ENCODE data around the gene PRELP.
"Not testable (repeated sequence)": the region's sequence is repeated elsewhere in the genome, so short reads cannot be mapped to it uniquely, and the experiment has no call there.

The PRELP gene

DNA sequence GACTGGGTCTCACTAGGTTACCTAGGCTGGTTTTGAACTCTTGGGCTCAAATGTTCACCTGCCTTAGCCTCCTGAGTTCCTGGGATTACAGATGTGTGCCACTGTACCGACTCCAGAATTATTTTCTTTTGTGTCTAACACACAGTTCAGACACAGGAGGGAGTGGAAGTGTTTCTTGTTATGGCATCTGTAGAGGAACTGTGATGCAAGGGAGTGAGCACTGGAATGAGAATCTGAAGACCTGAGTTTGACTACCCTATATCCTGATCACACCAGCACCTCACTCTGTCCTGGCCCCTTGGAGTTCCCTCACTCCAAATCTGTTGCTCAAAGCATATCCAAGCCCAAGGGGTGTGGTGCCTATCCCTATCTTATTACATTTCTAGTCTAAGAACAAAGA lies 33.5 kb downstream of the PRELP start:
- no peak for DNase-seq

- no peak for DNase-seq
Measured at GRCh38 chr1:203511513-203511912, 35.9 kb downstream of the PRELP start.

DNA sequence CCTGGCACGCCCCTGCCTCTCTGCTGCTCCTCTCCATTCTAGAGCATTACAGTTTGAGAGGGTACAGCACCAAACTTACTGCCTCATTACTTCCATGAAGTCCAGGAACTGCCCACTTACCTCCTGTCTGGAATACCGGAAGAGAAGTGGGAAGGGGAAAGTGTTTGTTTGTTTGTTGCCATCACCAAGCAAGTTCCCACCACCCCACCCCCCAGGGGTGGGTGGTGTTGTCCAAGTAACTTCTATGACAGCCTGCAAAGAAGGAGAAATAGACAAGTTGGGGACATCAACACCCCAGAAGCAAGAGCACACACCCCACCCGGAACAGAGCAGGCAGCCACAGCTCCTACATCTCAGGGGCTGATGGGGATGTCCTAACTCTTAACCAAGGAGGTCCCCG lies 36.3 kb downstream of the PRELP start:
- no peak for DNase-seq

GRCh38 chr1:203512517-203512847 lies 36.9 kb downstream of the PRELP start:
- no peak for DNase-seq

GRCh38 chr1:203512848-203513584 lies 37.4 kb downstream of the PRELP start:
- DNase-seq = peak; percentile 33

DNA sequence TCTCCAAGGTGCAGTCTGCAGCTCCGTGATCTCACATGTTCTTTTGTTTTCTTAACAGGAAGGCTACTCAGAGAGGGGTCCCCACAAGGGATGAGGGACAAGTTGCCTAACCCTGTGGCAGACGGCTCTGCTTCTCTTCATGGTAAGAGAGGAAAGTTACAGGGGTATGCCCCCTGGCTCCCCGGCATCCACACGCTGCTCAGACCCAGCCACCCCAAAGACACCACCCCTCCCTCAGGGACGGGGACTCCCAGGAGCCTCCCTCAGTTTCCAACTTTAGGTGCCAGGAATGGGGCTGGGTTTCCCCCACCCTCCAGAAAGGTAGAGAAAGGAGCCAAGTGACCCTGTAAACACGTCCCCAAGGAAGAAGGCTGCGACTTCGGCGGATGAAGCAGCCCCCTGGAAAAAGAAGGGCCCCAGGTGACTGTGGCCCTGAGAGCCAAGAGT lies 38.0 kb downstream of the PRELP start:
- no peak for DNase-seq

- DNase-seq = no peak
Measured at GRCh38 chr1:203516184-203516583, 40.6 kb downstream of the PRELP start.

DNA sequence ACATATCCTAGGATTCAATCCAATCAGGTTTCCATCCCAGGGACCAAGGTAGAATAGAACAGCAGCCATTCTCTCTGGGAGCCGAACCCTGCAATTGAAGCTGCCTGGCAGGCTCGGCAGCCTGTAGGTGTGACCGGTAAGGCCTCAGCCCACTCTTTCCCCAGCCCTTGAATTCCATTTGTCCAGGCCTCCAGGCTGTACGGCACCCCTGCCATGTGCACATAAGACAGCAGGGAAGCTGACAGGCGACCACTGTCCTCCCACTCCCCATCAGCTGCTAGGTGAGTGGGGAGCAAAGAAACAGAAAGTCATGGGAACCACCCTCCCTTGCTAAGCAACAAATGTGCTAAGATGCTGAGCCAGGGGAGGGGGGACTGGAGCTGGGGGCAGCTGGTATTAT lies 41.3 kb downstream of the PRELP start:
- no peak for DNase-seq

- no peak for DNase-seq
Measured at GRCh38 chr1:203517426-203518110, 42.0 kb downstream of the PRELP start.

DNA sequence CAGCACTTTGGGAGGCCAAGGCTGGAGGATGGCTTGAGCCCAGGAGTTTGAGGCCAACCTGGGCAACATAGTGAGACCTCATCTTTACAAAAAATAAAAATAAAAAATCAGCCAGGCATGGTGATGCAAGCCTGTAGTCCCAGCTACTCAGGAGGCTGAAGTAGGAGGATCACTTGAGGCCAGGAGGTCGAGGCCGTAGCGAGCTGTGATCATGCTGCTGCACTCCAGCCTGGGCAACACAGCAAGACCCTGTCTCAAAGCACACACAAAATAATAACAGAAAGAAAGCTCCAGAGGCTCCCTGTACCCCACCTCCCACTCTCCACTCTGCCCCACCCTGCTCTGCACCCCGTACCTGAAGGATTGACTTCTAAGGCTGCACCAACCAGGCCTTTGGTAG lies 42.5 kb downstream of the PRELP start:
- not testable (repeated sequence) for DNase-seq

DNA sequence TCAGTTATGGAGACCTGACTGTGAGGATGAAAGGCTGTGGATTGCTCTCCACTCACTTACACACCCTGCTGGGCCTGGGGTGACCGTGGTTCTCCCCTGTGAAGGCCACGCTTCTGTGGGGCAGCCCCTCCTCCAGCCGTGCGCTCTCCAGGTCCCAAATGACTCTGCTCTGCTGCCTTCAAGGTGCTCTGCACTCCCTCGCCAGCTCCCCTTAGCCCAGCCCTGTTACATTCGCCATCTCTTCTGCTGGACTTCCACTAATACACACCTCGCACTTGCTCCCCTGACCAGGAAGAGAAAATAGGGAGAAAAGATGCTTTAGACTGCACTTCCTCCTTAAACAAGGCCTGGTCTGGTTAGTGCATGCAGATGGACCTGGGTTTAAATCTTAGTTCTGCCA lies 42.9 kb downstream of the PRELP start:
- DNase-seq = no peak

DNA sequence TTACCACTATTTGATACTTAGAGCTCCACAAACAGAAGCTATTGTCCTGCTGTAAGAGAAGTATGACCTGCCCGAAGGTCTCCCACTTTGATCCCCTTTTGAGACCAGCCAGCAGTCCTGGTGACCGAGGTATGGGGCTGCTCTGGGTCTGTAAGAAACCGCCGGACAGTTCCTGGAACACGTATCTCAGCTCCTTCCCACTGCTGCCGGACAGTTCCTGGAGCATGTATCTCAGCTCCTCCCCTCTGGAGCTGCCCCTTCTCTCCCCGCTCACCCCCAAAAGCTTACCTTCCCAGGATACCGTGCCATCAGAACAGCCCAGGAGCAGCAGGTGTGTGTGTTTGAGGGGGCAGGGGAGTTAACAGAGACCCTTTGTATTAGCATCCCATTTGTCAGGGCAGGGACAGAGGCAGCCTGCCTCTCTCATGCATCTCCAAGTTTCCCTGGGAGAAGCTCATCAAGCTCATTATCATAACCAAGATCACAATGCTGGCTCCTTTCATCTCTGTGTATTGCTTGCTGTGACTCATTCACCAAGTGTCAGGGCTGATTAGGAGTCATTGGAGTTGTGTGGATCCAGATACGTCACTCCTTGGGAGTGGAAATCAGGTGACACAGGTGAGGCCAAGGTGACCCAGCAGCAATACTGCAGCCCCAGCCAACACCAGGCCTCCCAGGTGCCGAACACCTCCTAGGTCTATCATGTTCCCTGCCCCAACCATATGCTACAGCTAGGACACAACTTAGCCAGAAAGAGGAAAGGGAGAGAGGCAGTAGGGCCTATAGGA lies 43.6 kb downstream of the PRELP start:
- no peak for DNase-seq

GRCh38 chr1:203519896-203520295 lies 44.3 kb downstream of the PRELP start:
- DNase-seq = no peak

DNA sequence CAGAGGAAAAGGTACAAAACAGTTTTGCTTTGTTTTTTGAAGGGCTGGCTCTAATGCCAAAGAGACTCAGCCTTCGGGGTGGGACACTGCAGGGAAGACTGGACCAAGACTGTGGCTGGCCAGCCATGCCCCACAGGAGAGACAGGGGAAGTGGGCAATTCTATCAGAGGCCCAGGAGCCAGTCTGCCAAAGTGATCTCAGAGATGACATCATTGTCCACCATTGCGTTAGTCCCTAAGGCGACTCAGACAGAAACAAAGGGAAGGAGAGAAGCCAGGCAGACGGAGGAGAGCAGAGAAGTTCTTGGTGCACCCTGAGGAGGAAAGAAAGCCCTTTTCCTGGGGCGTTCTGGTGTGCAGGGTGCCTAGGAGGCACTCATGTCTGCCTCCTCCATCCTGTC lies 44.7 kb downstream of the PRELP start:
- DNase-seq = no peak

GRCh38 chr1:203521074-203521794 lies 45.6 kb downstream of the PRELP start:
- DNase-seq = no peak

DNA sequence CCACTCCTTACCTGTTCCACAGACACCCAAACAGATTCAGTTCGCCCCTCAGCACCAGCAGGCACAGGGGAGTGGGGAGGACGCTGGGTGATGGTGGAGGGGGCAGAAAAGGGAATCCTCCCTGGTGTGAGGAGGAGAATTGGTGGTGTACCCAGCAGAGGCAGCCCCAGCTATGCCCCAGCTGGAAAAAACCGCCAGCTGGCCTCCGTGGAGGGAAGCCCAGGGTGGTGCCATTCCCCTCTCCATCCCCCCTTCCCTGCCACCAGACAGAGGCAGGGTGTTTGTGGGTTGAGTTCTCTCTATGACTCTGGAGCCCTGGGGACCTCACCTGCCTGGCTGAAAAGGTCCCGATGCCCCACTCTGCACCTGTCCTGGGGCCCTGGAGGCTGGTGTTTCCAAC lies 46.2 kb downstream of the PRELP start:
- DNase-seq = no peak

GRCh38 chr1:203522237-203522636 lies 46.6 kb downstream of the PRELP start:
- no peak for DNase-seq

DNA sequence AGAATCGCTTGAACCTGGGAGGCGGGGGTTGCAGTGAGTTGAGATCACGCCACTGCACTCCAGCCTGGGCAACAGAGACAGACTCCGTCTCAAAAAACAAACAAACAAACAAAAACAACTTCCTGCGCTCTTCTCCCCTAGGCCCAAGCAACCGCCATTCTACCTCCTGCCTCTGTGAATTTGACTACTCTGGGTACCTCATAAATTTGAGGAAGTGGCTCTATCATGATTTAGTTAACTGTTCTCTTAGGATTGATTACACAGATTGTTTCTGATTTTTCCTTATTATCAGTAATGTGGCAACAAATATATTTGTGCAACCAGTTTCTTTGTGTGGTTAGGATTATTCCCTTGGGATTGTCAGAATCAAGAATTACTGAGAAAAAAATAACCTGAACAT lies 48.1 kb downstream of the PRELP start:
- DNase-seq = no peak

DNA sequence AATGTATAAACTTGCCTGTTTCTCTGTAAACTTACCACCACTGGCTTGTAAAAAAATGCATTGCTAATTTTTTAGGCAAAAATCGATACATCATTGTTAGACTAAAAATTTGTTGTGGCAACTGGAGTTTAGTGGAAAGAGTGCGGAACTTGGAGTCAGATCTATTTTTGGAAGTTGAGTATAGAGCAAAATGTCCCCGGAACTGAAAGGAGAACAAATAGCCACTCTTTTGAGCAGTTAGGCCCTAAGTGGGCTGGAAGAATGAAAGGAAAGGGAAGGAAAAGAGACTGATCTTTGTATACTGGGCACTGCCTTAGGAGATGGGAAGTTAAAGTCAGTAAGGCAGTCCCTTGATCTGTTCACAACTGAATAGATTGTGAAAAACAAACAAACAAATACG lies 48.5 kb downstream of the PRELP start:
- DNase-seq = no peak

- no peak for DNase-seq
Measured at GRCh38 chr1:203524824-203525223, 49.2 kb downstream of the PRELP start.

GRCh38 chr1:203525685-203526084 lies 50.1 kb downstream of the PRELP start:
- no peak for DNase-seq

- no peak for DNase-seq
Measured at GRCh38 chr1:203526130-203526529, 50.5 kb downstream of the PRELP start.

DNA sequence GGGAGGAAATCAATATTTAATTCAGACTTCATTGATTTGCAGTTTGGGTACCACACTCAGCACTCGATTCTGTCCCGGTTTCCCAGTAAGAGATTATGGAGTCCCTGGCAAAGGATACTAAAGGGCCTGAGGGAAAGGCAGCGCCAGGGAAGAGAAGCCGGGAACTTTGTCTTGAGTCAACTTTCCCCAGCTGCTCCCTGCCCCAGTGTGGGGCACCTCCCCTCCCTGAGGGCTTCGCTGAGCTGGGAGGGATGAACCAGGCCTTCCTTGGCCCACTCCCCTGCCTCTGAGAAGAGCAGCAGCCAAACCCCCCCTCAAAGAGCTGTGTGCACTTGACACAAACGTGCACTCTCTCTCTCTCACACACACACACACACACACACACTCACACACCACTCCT lies 51.0 kb downstream of the PRELP start:
- no peak for DNase-seq
